Suppressor macrophage treated with lipopolysaccharide for 1 hour (primary cell): Measurements from ENCODE around the gene ILKAP.

Experiments
- DNase-seq, 3 donors: peaks; one replicate each; pipeline ENCODE4 v3.0.0-alpha.2; 2020 to 2022

Gene ILKAP

GRCh38 chr2:238151205-238151604, 52.3 kb downstream of the ILKAP start:
- no peak for DNase-seq

GRCh38 chr2:238150686-238151085, 52.8 kb downstream of the ILKAP start:
- no peak for DNase-seq

GRCh38 chr2:238149841-238150572, 53.5 kb downstream of the ILKAP start:
- no peak for DNase-seq

- DNase-seq: no peak
These were observed 54.5 kb downstream of the ILKAP start for GRCh38 chr2:238148981-238149380.

- no peak for DNase-seq
These were observed 56.5 kb downstream of the ILKAP start for GRCh38 chr2:238146884-238147544.

GRCh38 chr2:238145851-238146250, 57.6 kb downstream of the ILKAP start:
- DNase-seq: no peak

GRCh38 chr2:238145046-238145445, 58.4 kb downstream of the ILKAP start:
- no peak for DNase-seq

GRCh38 chr2:238144262-238144661, 59.2 kb downstream of the ILKAP start:
- DNase-seq: no peak

- peak; percentile 64 to 68 (median 68) for DNase-seq
These were observed 60.1 kb downstream of the ILKAP start for GRCh38 chr2:238143239-238143951.

GRCh38 chr2:238142382-238143205, 60.9 kb downstream of the ILKAP start:
- DNase-seq: no peak

GRCh38 chr2:238141541-238142318, 61.8 kb downstream of the ILKAP start:
- DNase-seq: peak; percentile 45 to 61 (median 55)

GRCh38 chr2:238140721-238141540, 62.6 kb downstream of the ILKAP start:
- no peak for DNase-seq

GRCh38 chr2:238140040-238140439, 63.5 kb downstream of the ILKAP start:
- no peak for DNase-seq

GRCh38 chr2:238139196-238140039, 64.1 kb downstream of the ILKAP start:
- DNase-seq: peak in 2 of 3 donors; percentile 15 to 48

GRCh38 chr2:238138331-238139195, 64.9 kb downstream of the ILKAP start, which contains the start of gene KLHL30:
Gene KLHL30, plus strand, starts transcription at chr2:238138668. Its CDS starts 2,087 bp downstream, at chr2:238140755.
- DNase-seq: no peak

GRCh38 chr2:238137885-238138284, 65.6 kb downstream of the ILKAP start:
- no peak for DNase-seq

- peak in 2 of 3 donors; percentile 74 to 80 for DNase-seq
These were observed 66.5 kb downstream of the ILKAP start for GRCh38 chr2:238136820-238137537.

- no peak for DNase-seq
These were observed 67.8 kb downstream of the ILKAP start for GRCh38 chr2:238135601-238136150.
